Measurements from ENCODE around the gene PARN. TPM values are rescaled to one million over a fixed set of nuclear protein-coding genes. Genes with fewer than 3 reads are reported as not detected.

Gene PARN
- total and polyA plus RNA-seq, 2 of the 8 experiments (the other 6 are each of a cell fraction or from before 2014, with no cell fraction given) = 24.5 to 44.6 TPM

- 95% methylated on average over 10 of the region's 10 CpGs; no CpG with 5 or more reads in 1 of the 2 experiments for WGBS, 2 experiments (ENCODE audit: extremely low coverage in 1 of 2, insufficient coverage in 1 of 2, insufficient read length in 1 of 2, insufficient replicate concordance in 2 of 2, low coverage in 1 of 2, low lambda C conversion rate in 2 of 2, missing lambda C conversion rate in 1 of 2)
- POLR2A ChIA-PET (ENCODE audit: partially characterized antibody) = interaction anchor here (1.3 to 2.7 kb wide), 4 partner anchors 9 to 50 kb away, joined by 4 to 18 read pairs (median 5); no protein-coding TSS in a partner anchor
- CTCF ChIA-PET (ENCODE audit: partially characterized antibody) = interaction anchor here (0.6 kb wide), 1 partner anchor 9 kb away, joined by 5 read pairs; no protein-coding TSS in a partner anchor
- TF ChIP-seq ATF3 (IDR thresholded peaks at IDR 0.05; ENCODE audit: insufficient read depth, low read depth, low read length) (no peak), BACH1 (IDR thresholded peaks at IDR 0.05; ENCODE audit: low read length) (no peak)
Observed at GRCh38 chr16:14649816-14650215, 19.8 kb upstream of the PARN start.

More at GRCh38 chr16:14649816-14650215, 19.8 kb upstream of the PARN start:
- H2BK120ac ChIP-seq (replicated peaks; ENCODE audit: low read depth, low read length) = no peak overlapping the region
- no peak overlapping the region for H3K14ac ChIP-seq (ENCODE audit: insufficient read length)
- no peak overlapping the region for H3K23ac ChIP-seq (ENCODE audit: insufficient read length)
- no peak overlapping the region for H3K27ac ChIP-seq (ENCODE audit: low read depth, low read length)
- H4K8ac ChIP-seq (ENCODE audit: extremely low read depth, insufficient read depth, low read length) = no peak overlapping the region
- H3K18ac ChIP-seq (ENCODE audit: extremely low read depth, low read length) = no peak overlapping the region
- no peaks in the 10 kb centered on the region for H3K79me1 ChIP-seq (ENCODE audit: low read depth, low read length)
- H3K9me3 ChIP-seq (ENCODE audit: insufficient read depth in 2 of 2, low read depth in 1 of 2, low read length in 1 of 2) = no peaks in the 10 kb centered on the region
- H2AK5ac ChIP-seq (ENCODE audit: low read depth, low read length) = no peak overlapping the region
- no peak overlapping the region for H3K4me3 ChIP-seq (ENCODE audit: extremely low read depth in 1 of 4, insufficient read depth in 2 of 4, low read depth in 3 of 4, low read length in 4 of 4)
- peaks cover 29 to 88% (median 55%) of the 10 kb centered on the region in 4 experiments for H3K36me3 ChIP-seq (ENCODE audit: control insufficient read depth in 2 of 4, insufficient read depth in 4 of 4, low read length in 3 of 4)
- FAIRE-seq (no peak), DNase-seq (ENCODE audit: low read depth in 1 of 2, low spot score in 2 of 2) (no peak)
- no peak overlapping the region for H3K4me2 ChIP-seq (ENCODE audit: insufficient read depth in 1 of 2, low read depth in 2 of 2, low read length in 2 of 2)
- H3K79me2 ChIP-seq (ENCODE audit: control insufficient read depth in 1 of 2, insufficient read depth in 2 of 2, low read length in 2 of 2) = peaks cover 0 to 9% of the 10 kb centered on the region in 2 experiments; a peak in 2 of 4 replicates
- no peaks in the 10 kb centered on the region for H3K4me1 ChIP-seq (replicated peaks in 1 of 4; ENCODE audit: control insufficient read depth in 3 of 4, insufficient read depth in 4 of 4, low read length in 3 of 4)
- no peak overlapping the region for H2BK15ac ChIP-seq (ENCODE audit: low read length)
- H3K56ac ChIP-seq (replicated peaks; ENCODE audit: insufficient read length, low read depth, low read length) = no peak overlapping the region
- H4K20me1 ChIP-seq (replicated peaks in 1 of 2; ENCODE audit: control insufficient read depth in 1 of 2, insufficient read depth in 2 of 2, low read length in 2 of 2) = peaks cover 0 to 1% of the 10 kb centered on the region in 2 experiments
- no peak overlapping the region for H3K9ac ChIP-seq (replicated peaks in 1 of 4; ENCODE audit: extremely low read depth in 1 of 4, low read depth in 3 of 4, low read length in 3 of 4)
- no peak overlapping the region for H2AFZ ChIP-seq (ENCODE audit: low read length)
- H3K23me2 ChIP-seq (ENCODE audit: low read depth, low read length) = no peaks in the 10 kb centered on the region
- H2BK5ac ChIP-seq (ENCODE audit: low read depth, low read length) = no peak overlapping the region
- H3K4ac ChIP-seq (replicated peaks; ENCODE audit: insufficient read length, low read depth, low read length) = no peak overlapping the region
- H4K5ac ChIP-seq (ENCODE audit: insufficient read length, low read depth, low read length) = no peak overlapping the region
- H2BK12ac ChIP-seq (ENCODE audit: low read depth, low read length) = no peak overlapping the region
- H3K27me3 ChIP-seq (replicated peaks in 1 of 4; ENCODE audit: control insufficient read depth in 3 of 4, extremely low read depth in 1 of 4, insufficient read depth in 3 of 4, low read length in 3 of 4) = no peaks in the 10 kb centered on the region
- H2BK20ac ChIP-seq (ENCODE audit: low read length) = no peak overlapping the region
- H4K91ac ChIP-seq (replicated peaks; ENCODE audit: insufficient read length, low read length) = no peak overlapping the region
